ENCODE measurements around the gene ENTR1.

The ENTR1 gene, protein sequence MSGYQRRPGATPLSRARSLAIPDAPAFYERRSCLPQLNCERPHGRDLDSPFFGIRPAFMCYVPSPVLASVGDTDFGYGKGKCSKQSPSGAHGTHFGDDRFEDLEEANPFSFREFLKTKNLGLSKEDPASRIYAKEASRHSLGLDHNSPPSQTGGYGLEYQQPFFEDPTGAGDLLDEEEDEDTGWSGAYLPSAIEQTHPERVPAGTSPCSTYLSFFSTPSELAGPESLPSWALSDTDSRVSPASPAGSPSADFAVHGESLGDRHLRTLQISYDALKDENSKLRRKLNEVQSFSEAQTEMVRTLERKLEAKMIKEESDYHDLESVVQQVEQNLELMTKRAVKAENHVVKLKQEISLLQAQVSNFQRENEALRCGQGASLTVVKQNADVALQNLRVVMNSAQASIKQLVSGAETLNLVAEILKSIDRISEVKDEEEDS

DNA sequence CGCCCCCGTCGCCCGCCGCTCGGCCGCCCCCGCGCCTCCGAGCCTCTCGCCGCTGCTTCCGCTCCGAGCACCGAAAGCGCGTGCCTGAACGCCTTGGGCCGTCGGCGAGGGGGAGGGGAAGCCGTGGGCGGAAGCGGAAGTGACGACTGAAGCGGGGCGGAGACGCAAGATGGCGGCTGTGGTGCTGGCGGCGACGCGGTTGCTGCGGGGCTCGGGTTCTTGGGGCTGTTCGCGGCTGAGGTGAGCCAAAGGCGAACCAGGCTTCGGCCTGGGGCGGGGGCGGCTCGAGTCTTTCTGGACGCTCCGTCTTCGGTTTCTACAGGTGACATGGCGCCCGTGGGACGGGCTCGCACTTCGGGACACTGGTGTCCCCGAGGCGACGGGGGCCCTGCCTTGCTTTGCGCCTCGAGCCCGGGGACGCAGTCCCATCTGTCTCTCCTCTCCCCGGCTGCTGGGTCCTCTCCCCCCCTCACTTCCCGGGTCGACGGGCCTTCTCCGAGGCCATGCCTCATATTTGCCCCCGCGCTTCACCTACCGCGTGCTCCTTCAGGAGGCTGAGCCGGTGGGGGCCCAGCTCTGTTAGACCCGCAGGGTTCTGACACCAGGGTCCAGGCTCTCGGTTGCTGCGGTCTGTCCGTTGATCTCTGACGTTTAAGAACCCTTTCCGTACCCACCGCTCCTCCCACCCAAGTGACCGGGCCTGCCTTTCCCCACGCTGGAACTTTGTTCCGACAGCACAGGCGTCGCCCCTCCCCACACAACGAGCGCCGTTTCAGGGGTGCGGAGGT, at the start of gene ENTR1, which contains the start of gene PMPCA:
Gene ENTR1, minus strand, starts transcription at position 115 of the 788 bp plus-strand sequence. CDS start 217 bp downstream, outside the sequence.
Gene PMPCA, plus strand, starts transcription at position 159 of the 788 bp plus-strand sequence. Its CDS starts 11 bp downstream, at position 170.
- peak; percentile 96 for DNase-seq

DNA sequence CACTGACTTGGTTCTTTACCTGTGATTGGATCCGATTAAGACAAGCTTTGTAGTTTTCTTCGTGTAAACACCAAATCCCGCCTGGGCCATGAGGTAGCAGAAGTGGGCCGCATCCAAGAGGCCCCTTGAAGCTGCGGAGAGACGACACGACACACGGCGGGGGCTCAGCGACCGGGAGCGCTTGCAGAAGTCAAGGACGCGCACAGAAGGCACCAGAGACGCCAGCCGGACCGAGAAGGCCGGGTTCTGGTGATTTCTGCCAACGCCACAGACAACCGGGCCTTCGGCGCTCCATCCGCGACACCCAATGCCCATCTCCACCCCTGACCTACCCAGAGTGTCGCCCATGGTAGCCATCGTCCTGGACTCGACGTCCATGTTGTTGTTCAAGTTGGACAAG, 49.0 kb upstream of the ENTR1 start:
- no peak for DNase-seq

DNA sequence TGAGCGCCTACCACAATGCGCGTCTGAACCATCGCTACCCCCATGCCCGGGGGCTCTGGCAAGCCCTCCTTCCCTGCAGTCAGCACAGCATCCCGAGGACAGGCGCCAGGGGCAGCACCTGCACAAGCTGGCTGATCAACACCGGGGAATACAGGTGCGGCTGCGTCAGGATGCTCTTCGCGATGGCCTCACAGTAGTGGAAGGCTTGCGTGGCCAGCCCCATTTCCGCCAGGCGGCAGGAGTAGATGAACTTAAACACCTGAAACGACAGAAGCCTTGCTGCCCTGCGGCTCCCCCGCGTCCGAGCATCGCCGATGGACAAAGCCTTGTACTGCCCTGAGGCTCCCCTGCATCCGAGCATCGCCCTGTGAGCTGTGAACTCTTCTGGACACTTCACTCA, 46.9 kb upstream of the ENTR1 start:
- DNase-seq: no peak

DNA sequence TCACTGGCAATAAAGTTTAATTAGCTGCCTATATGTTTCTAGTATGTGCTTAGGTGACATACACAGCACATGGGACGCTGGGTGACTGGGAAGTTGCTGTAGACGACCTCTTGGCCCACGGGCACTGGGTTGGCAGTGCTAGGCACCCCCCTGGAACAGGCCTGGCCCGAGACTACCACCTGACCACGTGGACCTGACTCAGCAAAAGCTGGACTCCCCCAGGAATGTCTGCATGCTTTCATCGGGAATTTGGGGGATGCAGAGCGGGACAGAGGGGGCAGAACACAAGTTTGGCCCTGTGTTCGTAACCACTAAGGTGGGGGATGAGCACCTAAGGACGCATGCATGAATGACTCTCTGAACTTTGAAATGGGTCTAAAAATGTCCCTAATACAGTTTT, 45.8 kb upstream of the ENTR1 start:
- no peak for DNase-seq

DNA sequence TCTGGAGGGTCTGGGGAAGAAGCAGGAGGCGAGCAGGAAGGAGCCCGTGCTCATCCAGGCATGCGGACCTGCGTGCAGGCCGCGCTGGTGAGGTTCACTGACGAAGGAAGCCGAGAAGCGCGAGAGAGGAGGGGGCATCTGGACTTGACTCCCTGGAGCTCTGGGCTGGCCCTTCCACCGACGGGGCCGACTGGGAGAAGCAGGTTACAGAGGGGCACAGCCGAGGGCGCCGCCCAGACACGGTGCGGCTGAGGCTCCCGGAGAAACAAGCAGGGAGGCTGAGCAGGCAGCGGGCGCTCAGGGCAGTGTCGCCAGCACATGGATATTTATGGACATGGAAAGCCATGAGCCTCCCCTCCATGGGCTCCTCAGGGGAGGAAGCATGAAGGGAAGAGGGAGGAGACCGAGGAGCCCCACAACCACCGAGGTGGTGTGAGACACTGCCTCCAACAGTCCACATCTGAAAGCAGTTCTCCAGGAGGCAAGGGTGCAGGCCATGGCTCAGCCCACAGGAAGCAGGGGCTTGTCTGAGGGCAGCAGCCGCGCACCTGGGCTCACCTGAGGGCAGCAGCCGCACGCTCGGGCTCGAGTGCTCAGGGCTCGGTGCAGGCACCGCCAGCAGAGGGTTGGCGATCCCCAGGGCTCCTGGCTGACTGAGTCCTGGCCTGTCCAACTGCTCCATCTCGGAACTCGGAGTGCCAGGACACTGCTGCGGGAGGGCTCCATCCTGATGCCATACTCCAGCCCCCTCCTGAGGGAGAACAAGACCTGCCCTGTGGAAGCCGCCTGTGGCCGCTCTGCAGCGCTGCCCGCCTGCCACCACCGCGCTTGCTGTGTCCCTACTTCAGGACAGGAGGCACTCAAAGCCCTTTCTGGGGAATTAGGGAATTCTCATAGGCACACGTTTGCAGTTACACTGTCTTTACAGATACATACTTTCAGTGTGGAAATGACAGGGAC, 44.9 kb upstream of the ENTR1 start:
- DNase-seq: no peak

DNA sequence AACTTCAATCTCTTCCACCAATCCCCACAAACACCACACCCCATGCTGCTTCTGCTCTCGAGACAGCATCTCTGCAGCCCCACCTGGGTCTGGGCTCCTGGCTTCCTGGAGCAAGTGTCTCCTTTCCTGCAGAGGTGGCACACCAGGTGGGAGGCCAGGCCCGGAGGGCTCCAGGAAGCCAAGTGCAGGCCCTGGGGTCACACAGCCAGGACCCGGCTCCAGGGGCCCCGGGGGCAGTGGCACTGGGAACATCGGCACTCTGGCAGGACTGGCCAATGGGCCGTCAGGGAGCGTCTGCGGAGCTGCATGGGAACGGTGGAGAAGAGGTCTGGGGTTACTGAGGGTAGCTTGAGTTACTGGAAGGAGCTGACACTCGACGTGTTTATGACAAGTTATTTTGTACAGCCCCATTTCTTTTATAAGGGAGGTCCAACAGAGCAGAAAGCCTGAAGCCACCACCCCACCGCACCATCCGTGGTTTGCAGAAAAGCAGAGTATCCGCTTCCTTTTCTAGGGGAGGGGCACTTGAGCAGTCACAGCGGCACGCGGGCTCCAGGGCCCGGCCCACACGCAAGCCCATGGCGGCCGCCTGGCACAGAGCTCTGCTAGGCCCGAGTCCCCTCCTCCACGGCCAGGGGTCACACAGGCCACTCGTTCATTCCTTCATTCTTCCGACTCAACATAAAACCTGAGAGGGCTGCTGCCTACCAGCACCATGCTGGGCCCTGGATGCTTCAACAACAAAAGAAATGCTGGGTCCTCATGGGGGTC, 43.8 kb upstream of the ENTR1 start:
- no peak for DNase-seq

DNA sequence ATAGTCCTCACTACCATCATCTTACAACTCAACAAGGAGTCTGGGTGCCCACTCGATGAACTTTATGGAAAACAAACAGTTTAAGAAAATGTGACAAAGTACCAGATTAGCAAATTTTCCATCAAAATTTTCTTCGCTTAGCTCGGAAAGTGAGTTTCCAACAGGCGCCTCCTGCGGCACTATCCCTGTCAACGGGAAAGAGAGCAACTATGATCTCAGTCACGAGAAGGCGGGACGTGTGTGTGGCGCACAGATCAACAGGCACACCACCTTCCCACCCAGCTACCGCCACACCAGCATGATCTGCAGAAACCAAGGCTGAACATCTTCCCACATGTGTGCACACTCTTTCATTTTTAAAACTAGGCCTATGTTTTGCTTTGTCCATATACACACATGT, 42.9 kb upstream of the ENTR1 start:
- no peak for DNase-seq

DNA sequence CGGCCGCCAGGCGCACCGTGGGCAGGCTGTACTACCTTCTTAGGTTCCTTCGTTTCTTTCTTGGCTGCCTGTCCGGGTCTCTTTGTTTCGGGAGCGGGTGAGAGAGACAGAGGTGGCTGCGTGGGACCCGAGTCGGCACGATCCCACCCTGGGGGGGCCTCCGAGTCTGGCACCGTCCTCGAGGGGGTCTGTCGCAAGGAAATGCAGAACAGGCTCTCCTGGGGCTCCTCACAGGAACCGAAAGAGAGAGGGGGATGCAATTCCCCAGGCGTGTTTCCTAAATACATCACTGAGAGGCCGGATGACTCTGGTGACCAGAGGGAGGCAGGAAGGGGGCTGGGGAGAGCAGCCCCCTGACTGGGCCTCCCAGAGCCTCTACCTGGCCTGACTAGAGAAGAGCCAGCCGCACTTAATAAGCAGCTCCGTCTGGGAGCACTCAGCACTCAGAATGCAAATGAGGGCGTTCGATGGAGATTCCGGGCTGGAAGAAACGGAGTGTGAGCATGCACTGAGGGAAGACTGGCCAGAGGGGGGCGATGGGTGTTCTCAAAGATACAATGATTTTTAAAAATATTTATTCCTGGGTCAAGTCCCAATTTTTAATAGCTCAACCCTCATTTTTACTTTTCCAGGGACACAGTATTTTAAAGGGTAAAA, 40.9 kb upstream of the ENTR1 start:
- DNase-seq: no peak

DNA sequence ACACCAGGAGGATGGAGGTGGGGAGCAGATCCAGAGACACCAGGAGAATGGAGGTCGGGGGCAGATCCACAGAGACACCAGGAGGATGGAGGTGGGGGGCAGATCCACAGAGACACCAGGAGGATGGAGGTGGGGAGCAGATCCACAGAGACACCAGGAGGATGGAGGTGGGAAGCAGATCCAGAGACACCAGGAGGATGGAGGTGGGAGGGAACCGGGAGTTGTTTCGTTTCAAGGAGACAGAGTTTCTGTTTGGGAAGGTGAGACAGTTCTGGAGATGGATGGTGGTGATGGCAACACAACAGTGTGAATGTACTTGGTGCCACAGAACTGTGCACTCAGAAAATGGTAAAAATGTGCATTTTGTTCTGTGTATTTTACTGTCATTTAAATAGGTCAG, 38.2 kb upstream of the ENTR1 start:
- DNase-seq: no peak

DNA sequence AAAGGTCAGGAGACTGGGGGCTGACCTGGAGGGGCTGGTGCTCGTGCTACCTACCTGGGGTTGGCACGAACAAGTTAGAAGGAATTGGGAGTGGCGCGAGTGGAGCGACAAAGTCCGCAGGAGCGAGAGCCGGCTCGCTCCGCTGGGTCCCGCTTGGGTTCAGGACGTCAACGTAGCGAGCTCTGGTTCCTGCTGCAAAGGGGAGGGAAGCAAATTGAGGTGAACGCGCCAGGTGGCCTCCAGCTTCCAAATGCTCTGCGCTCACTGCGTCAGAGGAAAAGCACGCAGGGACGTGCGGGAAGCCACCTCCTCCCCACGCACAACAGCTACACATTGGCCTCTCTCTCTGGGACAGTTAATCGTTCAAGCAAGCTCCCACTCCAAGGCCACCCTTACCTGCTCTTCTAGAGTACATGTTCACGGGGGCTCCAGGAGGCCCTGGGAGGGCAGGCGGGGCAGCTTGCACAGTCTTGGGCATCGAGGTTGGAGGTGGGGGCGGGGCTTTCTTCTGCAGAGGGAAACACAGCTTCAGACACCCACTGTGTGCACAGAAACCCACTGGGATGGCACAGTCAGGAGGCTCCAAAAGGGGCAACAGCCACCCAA, 36.9 kb upstream of the ENTR1 start:
- no peak for DNase-seq

DNA sequence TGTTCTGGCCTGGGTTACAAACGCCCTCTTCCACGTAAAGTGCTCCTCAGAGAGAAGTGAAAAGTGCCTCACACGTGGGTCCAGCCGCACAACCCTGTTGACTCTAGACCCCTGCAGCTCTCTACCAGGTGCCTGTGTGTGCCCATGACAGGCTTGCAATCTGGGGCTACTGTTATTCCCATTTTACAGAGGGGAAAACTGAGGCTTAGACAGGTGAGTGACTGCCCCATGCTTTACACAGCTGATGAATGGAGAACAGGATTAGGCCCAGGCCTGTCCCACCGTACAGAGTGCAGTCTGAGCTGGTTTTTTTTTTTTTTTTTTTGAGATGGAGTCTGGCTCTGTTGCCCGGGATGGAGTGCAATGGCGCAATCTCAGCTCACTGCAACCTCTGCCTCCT, 35.4 kb upstream of the ENTR1 start:
- no peak for DNase-seq

DNA sequence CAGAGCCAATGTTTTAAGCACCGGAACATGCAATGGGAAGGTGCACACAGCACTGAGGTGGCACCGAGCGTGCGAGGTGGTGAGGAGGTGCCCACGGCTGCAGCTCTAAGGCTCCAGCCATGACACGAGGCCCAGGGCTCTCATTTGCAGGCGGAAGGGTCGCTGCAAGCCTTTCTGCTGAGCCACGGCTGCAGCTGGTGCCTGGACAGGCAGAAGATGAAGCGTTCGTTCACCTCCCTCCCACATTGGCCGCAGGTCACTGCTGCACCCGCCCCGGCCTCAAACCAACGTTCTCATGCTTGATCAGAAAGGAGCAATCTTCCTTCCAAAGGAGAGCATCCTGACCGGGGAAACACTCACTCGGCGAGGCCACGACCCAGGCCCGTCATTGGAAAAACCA, 33.7 kb upstream of the ENTR1 start:
- DNase-seq: no peak

DNA sequence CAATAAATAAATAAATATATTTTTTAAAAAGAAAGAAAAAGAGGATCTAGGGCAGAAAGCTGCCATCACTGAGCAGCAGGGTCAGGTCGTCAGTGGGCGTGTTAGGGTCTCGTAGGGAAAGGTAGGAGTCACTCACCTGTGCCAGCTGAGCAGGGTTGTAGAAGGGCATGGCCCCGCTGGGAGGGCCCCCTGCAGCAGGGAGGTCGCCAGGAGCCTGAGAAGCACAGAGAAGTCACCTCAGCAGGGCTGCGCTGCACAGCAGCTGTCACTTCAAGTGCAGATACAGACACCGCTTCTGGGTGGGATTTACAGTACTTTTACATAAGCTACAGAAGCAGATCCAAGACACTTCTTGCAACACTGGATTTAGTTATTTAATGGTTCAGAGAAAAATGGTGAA, 33.3 kb upstream of the ENTR1 start:
- DNase-seq: no peak

DNA sequence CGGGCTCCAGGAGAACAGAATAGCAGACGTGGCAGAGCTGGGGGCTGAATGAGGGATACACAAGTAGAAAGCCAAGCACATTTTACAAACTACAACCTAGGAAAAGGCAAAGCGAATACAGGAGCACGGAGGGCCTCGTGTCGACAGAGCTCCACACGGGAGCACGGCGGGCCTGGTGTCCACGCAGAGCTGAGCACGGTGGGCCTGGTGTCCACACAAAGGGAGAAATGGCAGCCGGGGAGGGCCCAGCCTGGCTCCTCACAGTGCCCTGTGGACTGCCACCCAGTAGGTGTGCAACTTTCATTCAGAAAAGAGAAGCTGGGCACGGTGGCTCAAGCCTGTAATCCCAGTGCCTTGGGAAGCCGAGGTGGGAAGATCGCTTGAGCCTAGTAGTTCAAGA, 32.7 kb upstream of the ENTR1 start:
- no peak for DNase-seq

DNA sequence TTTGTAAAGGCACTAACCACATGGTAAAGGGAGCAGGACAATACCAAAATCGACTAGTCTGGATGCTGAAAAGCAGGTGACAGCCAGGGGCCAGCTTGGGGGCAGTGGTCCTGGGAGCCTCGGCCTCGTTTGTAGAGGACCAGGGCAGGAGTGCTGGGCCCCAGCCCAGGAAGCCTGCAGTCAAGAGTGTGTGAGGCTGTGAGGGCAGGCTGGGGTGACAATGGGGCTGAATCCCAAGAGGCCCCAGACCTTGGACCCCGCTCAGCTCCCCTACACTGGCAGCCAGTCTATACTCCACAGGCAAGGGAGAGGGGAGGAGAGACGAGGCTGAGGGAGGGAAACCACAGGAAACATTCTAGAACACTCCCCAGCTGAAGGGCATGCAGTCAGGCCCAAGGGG, 31.9 kb upstream of the ENTR1 start:
- no peak for DNase-seq

DNA sequence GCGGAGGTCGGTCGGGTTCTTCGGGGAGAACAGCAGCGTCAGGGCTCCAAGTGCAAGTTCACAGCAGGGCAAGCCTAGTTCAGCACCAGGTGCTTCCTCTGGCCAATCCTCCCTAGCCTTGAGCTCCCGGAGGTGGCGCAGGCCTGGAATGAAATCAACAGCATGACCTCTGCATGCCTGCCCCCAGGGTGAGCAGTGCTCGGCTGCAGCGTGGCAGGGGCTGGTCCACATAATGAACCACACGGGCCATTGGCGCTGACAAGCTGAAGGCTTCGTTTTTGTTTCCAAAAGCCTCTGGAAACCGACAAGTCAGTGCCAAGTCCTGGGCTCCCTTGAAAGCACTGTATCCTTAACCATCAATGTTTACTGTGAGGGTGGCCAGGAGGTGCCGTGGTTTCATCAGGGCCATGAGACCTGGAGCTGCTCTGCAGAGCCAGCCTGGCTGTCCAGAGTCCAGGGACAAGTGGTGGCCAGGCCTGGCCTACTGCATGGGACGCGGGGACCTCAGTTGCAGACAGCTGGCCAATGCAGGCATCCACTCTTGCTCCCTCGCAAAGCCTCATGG, 31.3 kb upstream of the ENTR1 start:
- DNase-seq: no peak

DNA sequence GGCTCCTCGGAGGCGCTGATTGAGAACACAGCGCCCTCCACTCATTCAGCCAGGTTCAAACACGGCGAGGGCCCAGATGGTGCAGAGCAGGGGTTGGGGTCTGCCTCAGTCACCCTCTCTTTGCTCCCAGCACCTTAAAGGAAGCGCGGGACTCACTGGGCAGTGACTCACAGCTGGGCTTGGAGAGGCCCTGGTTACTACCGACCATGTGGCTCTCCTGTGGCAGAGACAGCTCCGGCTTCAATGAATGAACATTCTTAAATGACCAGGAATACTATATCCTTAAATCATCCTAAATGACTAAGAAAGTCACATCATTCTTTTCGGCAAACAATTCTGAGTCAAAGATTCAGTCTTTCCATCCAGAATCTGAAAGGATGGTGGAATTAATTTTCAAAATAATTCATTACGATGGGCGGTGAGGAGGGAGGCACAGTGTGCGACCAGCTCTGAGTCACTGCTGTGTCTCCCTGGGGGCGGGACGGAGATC, 30.8 kb upstream of the ENTR1 start:
- no peak for DNase-seq

DNA sequence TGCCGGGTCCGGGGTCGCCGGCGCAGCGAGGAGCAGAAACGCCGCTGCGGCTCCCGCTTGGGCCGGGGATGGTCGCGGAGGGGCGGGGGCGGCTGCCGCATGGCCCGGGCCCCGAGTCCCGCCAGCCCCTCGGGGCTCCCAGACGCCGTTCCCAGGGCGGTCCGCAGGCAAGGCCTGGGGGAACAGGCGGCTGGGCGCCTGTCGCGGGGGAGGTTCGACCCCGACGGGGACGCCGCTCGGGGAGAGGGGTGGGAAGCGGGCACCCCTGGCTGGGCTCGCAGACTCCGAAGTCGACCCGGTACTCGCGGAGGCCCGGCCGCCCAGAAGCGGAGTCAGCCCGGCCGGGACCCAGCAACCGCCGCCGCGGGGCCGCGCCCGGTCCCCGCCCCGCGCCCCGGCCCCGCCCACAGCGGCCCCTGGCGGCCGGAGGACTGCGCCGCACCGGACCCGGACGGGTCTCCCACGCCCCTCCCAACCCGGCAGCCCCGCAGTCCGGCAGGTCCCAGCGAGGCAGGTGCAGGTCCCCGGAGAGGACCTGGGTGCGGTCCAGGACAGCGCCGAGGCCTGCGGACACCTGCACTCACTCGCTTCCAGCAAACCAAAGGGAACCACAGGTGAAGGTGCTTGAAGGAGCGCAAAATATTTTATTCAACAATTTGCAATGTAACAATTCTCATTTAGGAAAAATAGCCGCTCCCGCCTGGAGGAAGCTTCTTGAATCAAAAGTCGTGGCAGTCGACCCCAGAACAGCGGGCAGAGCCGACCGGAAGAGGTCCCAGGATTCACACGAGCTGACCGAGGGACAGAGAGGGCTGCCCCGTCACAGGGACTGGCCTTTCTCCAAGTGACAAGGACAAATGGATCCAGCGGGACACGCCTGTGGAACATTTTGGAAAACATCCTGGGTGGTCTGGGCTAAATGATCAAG, 29.3 kb upstream of the ENTR1 start, which contains the start of gene INPP5E:
Gene INPP5E, minus strand, starts transcription at position 365 of the 928 bp plus-strand sequence. CDS start 426 bp downstream, outside the sequence.
- peak; percentile 84 for DNase-seq

Measured in CD4-positive, alpha-beta T cell treated with Interleukin-17A for 4 hours (primary cell).